Spinal cord (tissue), 10 donors: ENCODE results near the gene PPP3CA. TPM values are rescaled to one million over a fixed set of nuclear protein-coding genes. Genes with fewer than 3 reads are reported as not detected.
A peak's percentile ranks its signal among the peaks of the same experiment; 100 is the strongest.

Source experiments
- DNase-seq, 6 donors: peaks; one replicate each; pipeline versions ENCODE4 v3.0.0 to v3.0.0-alpha.2; 2013 to 2015; ENCODE audit warnings: low spot score in 6 of 6, low read depth in 4 of 6
- H3K27ac ChIP-seq: one replicate; pipeline ENCODE4 v1.5.1; 2013; ENCODE audit warnings: low read depth, low read length, control low read depth
- H3K27me3 ChIP-seq: one replicate; pipeline ENCODE4 v1.6.1; 2013; ENCODE audit warnings: low read length; ENCODE audit not compliant: control insufficient read depth, insufficient read depth
- H3K36me3 ChIP-seq: one replicate; pipeline ENCODE4 v1.6.1; 2013; ENCODE audit warnings: low read length; ENCODE audit not compliant: control insufficient read depth, insufficient read depth
- H3K4me1 ChIP-seq: one replicate; pipeline ENCODE4 v1.6.1; 2013; ENCODE audit warnings: low read length; ENCODE audit not compliant: control insufficient read depth, insufficient read depth
- H3K4me3 ChIP-seq: one replicate; pipeline ENCODE4 v1.5.1; 2013; ENCODE audit warnings: low read depth, low read length, control low read depth
- H3K9me3 ChIP-seq: one replicate; pipeline ENCODE4 v1.6.1; 2013; ENCODE audit warnings: low read length; ENCODE audit not compliant: control insufficient read depth, insufficient read depth
- WGBS: methylation state at CpG from one replicate; pipeline ENCODE4 v1.1.5; 2013; ENCODE audit warnings: missing lambda C conversion rate; ENCODE audit not compliant: insufficient coverage; 5-methylcytosine and 5-hydroxymethylcytosine counted together
- polyA plus RNA-seq, 2 donors: library from polyadenylated mRNA; unstranded; fragments of 120-200 nt; gene quantifications; one replicate each; pipeline ENCODE4 v1.2.1, GENCODE V29; 2013; ENCODE audit not compliant: insufficient read length in 2 of 2
- total RNA-seq, 2 donors: library from RNA; depleted of rRNA in 1 of 2; stranded (reverse); fragments of 120-200 nt in 1 of 2; fragments of >200 nt in 1 of 2; gene quantifications; one replicate each; pipeline versions ENCODE4 v1.2.3 to v1.2.4, GENCODE V29; 2013 to 2014
- donor health status: healthy.

PPP3CA gene
- total and polyA plus RNA-seq, 4 donors: 43.9 to 152 (median 105) TPM

GRCh38 chr4:101315041-101315440 is 32.3 kb downstream of the PPP3CA start:
- no peak for DNase-seq
- no peaks in the 10 kb centered on the region for H3K9me3 ChIP-seq
- no peaks in the 10 kb centered on the region for H3K27me3 ChIP-seq
- H3K4me1 ChIP-seq: no peaks in the 10 kb centered on the region
- 100% methylated on average over 1 of the region's 2 CpGs for WGBS
- H3K36me3 ChIP-seq: no peaks in the 10 kb centered on the region
- H3K4me3 ChIP-seq: no peak overlapping the region
- H3K27ac ChIP-seq: no peak overlapping the region

- peaks cover 3% of the 10 kb centered on the region for H3K4me1 ChIP-seq
- no peak overlapping the region for H3K27ac ChIP-seq
- no peak for DNase-seq
- H3K4me3 ChIP-seq: no peak overlapping the region
- H3K36me3 ChIP-seq: no peaks in the 10 kb centered on the region
- no peaks in the 10 kb centered on the region for H3K27me3 ChIP-seq
- no peaks in the 10 kb centered on the region for H3K9me3 ChIP-seq
- WGBS: no CpG with 5 or more reads among the region's 4 CpGs
Measured at GRCh38 chr4:101309925-101310324, 37.4 kb downstream of the PPP3CA start.

- Histone ChIP-seq H3K27me3 (no peaks in the 10 kb centered on the region), H3K4me3 (no peak overlapping the region), H3K9me3 (no peaks in the 10 kb centered on the region), H3K27ac (no peak overlapping the region), H3K4me1 (peaks cover 3% of the 10 kb centered on the region), H3K36me3 (no peaks in the 10 kb centered on the region)
- no peak for DNase-seq
- whole genome bisulfite sequencing: no CpG with 5 or more reads among the region's 2 CpGs
Measured at GRCh38 chr4:101307899-101308298, 39.4 kb downstream of the PPP3CA start.

- H3K27me3 ChIP-seq: no peaks in the 10 kb centered on the region
- WGBS: 57% methylated on average over 1 of the region's 4 CpGs
Measured at GRCh38 chr4:101306764-101307615, 40.3 kb downstream of the PPP3CA start.

GRCh38 chr4:101306225-101306624 is 41.1 kb downstream of the PPP3CA start:
- Histone ChIP-seq H3K4me1 (peaks cover 5% of the 10 kb centered on the region), H3K9me3 (no peaks in the 10 kb centered on the region)
- WGBS: no CpG with 5 or more reads among the region's 3 CpGs

More at GRCh38 chr4:101306764-101307615, 40.3 kb downstream of the PPP3CA start:
- DNase-seq: no peak
- Histone ChIP-seq H3K36me3 (no peaks in the 10 kb centered on the region), H3K27ac (no peak overlapping the region), H3K4me3 (no peak overlapping the region), H3K4me1 (peaks cover 5% of the 10 kb centered on the region), H3K9me3 (no peaks in the 10 kb centered on the region)

GRCh38 chr4:101304916-101305315 is 42.4 kb downstream of the PPP3CA start:
- no peaks in the 10 kb centered on the region for H3K9me3 ChIP-seq
- no peaks in the 10 kb centered on the region for H3K27me3 ChIP-seq
- no CpG with 5 or more reads among the region's 2 CpGs for WGBS
- no peak overlapping the region for H3K4me3 ChIP-seq
- peak in 5 of 6 donors; percentile 10 to 60 (median 31) for DNase-seq
- peak overlapping the region; percentile 25 for H3K27ac ChIP-seq
- H3K4me1 ChIP-seq: peaks cover 5% of the 10 kb centered on the region
- no peaks in the 10 kb centered on the region for H3K36me3 ChIP-seq

More at GRCh38 chr4:101306225-101306624, 41.1 kb downstream of the PPP3CA start:
- no peak overlapping the region for H3K4me3 ChIP-seq
- no peaks in the 10 kb centered on the region for H3K27me3 ChIP-seq
- DNase-seq: no peak
- no peak overlapping the region for H3K27ac ChIP-seq
- H3K36me3 ChIP-seq: no peaks in the 10 kb centered on the region

GRCh38 chr4:101299899-101300540 is 47.3 kb downstream of the PPP3CA start:
- peaks cover 2% of the 10 kb centered on the region for H3K4me1 ChIP-seq
- H3K36me3 ChIP-seq: no peaks in the 10 kb centered on the region
- no CpG with 5 or more reads among the region's 3 CpGs for WGBS
- no peak overlapping the region for H3K4me3 ChIP-seq
- H3K9me3 ChIP-seq: no peaks in the 10 kb centered on the region
- H3K27me3 ChIP-seq: no peaks in the 10 kb centered on the region
- H3K27ac ChIP-seq: no peak overlapping the region
- no peak for DNase-seq

- Histone ChIP-seq H3K4me1 (peaks cover 2% of the 10 kb centered on the region), H3K27me3 (no peaks in the 10 kb centered on the region), H3K4me3 (no peak overlapping the region), H3K27ac (no peak overlapping the region), H3K9me3 (no peaks in the 10 kb centered on the region), H3K36me3 (no peaks in the 10 kb centered on the region)
- DNase-seq: no peak
- WGBS: 100% methylated on average over 1 of the region's 2 CpGs
Measured at GRCh38 chr4:101299021-101299420, 48.3 kb downstream of the PPP3CA start.

- no peak for DNase-seq
- no peaks in the 10 kb centered on the region for H3K4me1 ChIP-seq
Measured at GRCh38 chr4:101295691-101296090, 51.6 kb downstream of the PPP3CA start.

GRCh38 chr4:101294597-101294996 is 52.7 kb downstream of the PPP3CA start:
- no peaks in the 10 kb centered on the region for H3K27me3 ChIP-seq
- H3K4me3 ChIP-seq: no peak overlapping the region
- H3K9me3 ChIP-seq: no peaks in the 10 kb centered on the region
- no peak overlapping the region for H3K27ac ChIP-seq
- no peaks in the 10 kb centered on the region for H3K36me3 ChIP-seq
- no peaks in the 10 kb centered on the region for H3K4me1 ChIP-seq
- WGBS: no CpG with 5 or more reads among the region's 3 CpGs
- no peak for DNase-seq

More at GRCh38 chr4:101295691-101296090, 51.6 kb downstream of the PPP3CA start:
- Histone ChIP-seq H3K9me3 (no peaks in the 10 kb centered on the region), H3K36me3 (no peaks in the 10 kb centered on the region), H3K27ac (no peak overlapping the region), H3K27me3 (no peaks in the 10 kb centered on the region), H3K4me3 (no peak overlapping the region)
